ENCODE measurements around the gene IL22.

DNA sequence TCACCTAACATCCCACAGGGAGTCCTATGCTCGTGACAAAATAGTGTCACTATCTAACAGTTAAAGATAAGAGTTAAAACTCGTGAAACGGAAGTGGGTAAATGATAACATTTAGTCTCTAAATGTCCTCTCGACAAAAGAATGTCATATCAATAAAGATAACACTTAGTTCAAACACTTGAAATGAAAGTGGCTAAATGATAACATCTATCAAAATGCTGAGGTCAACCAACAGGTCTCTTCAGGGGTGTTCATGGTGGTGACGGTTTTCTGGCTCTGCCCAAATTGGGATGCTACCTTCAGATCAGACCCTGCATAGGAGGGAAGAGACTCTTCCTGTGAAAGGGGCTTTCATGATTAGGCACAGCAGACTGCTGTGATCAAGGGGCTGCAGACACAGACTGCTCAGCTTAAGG is 49.9 kb downstream of the IL22 start:
- TF ChIP-seq, protein P1, sequence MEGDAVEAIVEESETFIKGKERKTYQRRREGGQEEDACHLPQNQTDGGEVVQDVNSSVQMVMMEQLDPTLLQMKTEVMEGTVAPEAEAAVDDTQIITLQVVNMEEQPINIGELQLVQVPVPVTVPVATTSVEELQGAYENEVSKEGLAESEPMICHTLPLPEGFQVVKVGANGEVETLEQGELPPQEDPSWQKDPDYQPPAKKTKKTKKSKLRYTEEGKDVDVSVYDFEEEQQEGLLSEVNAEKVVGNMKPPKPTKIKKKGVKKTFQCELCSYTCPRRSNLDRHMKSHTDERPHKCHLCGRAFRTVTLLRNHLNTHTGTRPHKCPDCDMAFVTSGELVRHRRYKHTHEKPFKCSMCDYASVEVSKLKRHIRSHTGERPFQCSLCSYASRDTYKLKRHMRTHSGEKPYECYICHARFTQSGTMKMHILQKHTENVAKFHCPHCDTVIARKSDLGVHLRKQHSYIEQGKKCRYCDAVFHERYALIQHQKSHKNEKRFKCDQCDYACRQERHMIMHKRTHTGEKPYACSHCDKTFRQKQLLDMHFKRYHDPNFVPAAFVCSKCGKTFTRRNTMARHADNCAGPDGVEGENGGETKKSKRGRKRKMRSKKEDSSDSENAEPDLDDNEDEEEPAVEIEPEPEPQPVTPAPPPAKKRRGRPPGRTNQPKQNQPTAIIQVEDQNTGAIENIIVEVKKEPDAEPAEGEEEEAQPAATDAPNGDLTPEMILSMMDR (IDR thresholded peaks at IDR 0.05) = no peak
- TF ChIP-seq POLR2AphosphoS5 (IDR thresholded peaks at IDR 0.05) (no peak), POLR2A (IDR thresholded peaks at IDR 0.05) (no peak), EP300 (IDR thresholded peaks at IDR 0.05) (no peak)
